Measurements from ENCODE around the gene CCRL2. TPM values are rescaled to one million over a fixed set of nuclear protein-coding genes. Genes with fewer than 3 reads are reported as not detected.
"Not testable (repeated sequence)": the region's sequence is repeated elsewhere in the genome, so short reads cannot be mapped to it uniquely, and the experiment has no call there.

Gene CCRL2
- total RNA-seq, 4 donors from 2014 or later, result 0.59 to 1.4 (median 0.99) TPM

- Histone ChIP-seq H3K27ac (no peak overlapping the region), H3K27me3 (no peaks in the 10 kb centered on the region), H3K4me3 (no peak overlapping the region), H3K4me1 (peaks cover 9% of the 10 kb centered on the region), H3K36me3 (no peaks in the 10 kb centered on the region), H3K9me3 (no peaks in the 10 kb centered on the region)
- TF ChIP-seq, protein P1, sequence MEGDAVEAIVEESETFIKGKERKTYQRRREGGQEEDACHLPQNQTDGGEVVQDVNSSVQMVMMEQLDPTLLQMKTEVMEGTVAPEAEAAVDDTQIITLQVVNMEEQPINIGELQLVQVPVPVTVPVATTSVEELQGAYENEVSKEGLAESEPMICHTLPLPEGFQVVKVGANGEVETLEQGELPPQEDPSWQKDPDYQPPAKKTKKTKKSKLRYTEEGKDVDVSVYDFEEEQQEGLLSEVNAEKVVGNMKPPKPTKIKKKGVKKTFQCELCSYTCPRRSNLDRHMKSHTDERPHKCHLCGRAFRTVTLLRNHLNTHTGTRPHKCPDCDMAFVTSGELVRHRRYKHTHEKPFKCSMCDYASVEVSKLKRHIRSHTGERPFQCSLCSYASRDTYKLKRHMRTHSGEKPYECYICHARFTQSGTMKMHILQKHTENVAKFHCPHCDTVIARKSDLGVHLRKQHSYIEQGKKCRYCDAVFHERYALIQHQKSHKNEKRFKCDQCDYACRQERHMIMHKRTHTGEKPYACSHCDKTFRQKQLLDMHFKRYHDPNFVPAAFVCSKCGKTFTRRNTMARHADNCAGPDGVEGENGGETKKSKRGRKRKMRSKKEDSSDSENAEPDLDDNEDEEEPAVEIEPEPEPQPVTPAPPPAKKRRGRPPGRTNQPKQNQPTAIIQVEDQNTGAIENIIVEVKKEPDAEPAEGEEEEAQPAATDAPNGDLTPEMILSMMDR (IDR thresholded peaks at IDR 0.05), result no peak
- TF ChIP-seq POLR2AphosphoS5 (IDR thresholded peaks at IDR 0.05), result no peak
- TF ChIP-seq POLR2A (IDR thresholded peaks at IDR 0.05), result no peak
- TF ChIP-seq EP300 (IDR thresholded peaks at IDR 0.05), result no peak
- DNase-seq (ENCODE audit: low spot score in 2 of 2), result no peak
- WGBS, result 89% methylated on average over 2 of the region's 2 CpGs
Observed at GRCh38 chr3:46420931-46421330, 13.9 kb downstream of the CCRL2 start.

- peaks cover 9% of the 10 kb centered on the region for H3K4me1 ChIP-seq
- TF ChIP-seq POLR2AphosphoS5 (IDR thresholded peaks at IDR 0.05) (no peak), EP300 (IDR thresholded peaks at IDR 0.05) (no peak), POLR2A (IDR thresholded peaks at IDR 0.05) (no peak)
- TF ChIP-seq, protein P1 (IDR thresholded peaks at IDR 0.05), result no peak
- H3K27ac ChIP-seq, result no peak overlapping the region
- H3K4me3 ChIP-seq, result no peak overlapping the region
- no peaks in the 10 kb centered on the region for H3K9me3 ChIP-seq
- no peaks in the 10 kb centered on the region for H3K36me3 ChIP-seq
- H3K27me3 ChIP-seq, result no peaks in the 10 kb centered on the region
- no peak for DNase-seq (ENCODE audit: low spot score in 2 of 2)
- 69% methylated on average over 4 of the region's 6 CpGs for WGBS
Observed at GRCh38 chr3:46422617-46423016, 15.6 kb downstream of the CCRL2 start.

DNA sequence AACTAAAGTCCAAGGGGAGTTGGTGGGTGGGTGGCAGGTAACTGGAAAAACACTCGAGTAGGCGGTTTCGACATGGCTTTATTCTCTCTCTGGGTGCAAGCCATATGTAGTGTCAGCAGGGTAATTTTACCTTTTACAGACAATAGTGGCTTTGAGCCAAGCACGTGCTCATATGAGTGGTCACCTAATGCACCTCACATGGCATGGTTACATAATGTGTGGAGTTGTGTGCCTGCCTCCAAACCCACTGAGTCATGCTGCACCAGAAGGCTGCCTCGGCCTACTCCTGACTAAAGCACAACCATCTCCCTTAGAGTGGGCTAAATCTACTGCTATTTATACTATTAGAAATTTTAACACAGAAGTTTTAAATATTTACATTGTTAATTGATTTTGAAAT, 16.5 kb downstream of the CCRL2 start:
- H3K4me1 ChIP-seq, result peaks cover 15% of the 10 kb centered on the region
- no peaks in the 10 kb centered on the region for H3K9me3 ChIP-seq
- no peak for DNase-seq (ENCODE audit: low spot score in 2 of 2)
- H3K36me3 ChIP-seq, result no peaks in the 10 kb centered on the region
- no peaks in the 10 kb centered on the region for H3K27me3 ChIP-seq
- H3K4me3 ChIP-seq, result no peak overlapping the region
- WGBS, result 65% methylated on average over 5 of the region's 5 CpGs
- no peak for TF ChIP-seq POLR2A (IDR thresholded peaks at IDR 0.05)
- no peak for TF ChIP-seq POLR2AphosphoS5 (IDR thresholded peaks at IDR 0.05)
- TF ChIP-seq EP300 (IDR thresholded peaks at IDR 0.05), result no peak
- TF ChIP-seq, protein P1 (IDR thresholded peaks at IDR 0.05), result no peak
- H3K27ac ChIP-seq, result no peak overlapping the region

GRCh38 chr3:46426476-46426875, 19.4 kb downstream of the CCRL2 start:
- 63% methylated on average over 4 of the region's 4 CpGs for WGBS
- H3K4me3 ChIP-seq; H3K27ac ChIP-seq; H3K36me3 ChIP-seq; H3K9me3 ChIP-seq; H3K27me3 ChIP-seq; DNase-seq (ENCODE audit: low spot score in 2 of 2): not testable (repeated sequence)
- peaks cover 28% of the 10 kb centered on the region for H3K4me1 ChIP-seq

GRCh38 chr3:46427404-46427803, 20.3 kb downstream of the CCRL2 start:
- not testable (repeated sequence) for H3K36me3 ChIP-seq; H3K27ac ChIP-seq; DNase-seq (ENCODE audit: low spot score in 2 of 2); H3K27me3 ChIP-seq; H3K4me3 ChIP-seq; H3K9me3 ChIP-seq
- 74% methylated on average over 8 of the region's 8 CpGs for WGBS
- peaks cover 28% of the 10 kb centered on the region for H3K4me1 ChIP-seq

DNA sequence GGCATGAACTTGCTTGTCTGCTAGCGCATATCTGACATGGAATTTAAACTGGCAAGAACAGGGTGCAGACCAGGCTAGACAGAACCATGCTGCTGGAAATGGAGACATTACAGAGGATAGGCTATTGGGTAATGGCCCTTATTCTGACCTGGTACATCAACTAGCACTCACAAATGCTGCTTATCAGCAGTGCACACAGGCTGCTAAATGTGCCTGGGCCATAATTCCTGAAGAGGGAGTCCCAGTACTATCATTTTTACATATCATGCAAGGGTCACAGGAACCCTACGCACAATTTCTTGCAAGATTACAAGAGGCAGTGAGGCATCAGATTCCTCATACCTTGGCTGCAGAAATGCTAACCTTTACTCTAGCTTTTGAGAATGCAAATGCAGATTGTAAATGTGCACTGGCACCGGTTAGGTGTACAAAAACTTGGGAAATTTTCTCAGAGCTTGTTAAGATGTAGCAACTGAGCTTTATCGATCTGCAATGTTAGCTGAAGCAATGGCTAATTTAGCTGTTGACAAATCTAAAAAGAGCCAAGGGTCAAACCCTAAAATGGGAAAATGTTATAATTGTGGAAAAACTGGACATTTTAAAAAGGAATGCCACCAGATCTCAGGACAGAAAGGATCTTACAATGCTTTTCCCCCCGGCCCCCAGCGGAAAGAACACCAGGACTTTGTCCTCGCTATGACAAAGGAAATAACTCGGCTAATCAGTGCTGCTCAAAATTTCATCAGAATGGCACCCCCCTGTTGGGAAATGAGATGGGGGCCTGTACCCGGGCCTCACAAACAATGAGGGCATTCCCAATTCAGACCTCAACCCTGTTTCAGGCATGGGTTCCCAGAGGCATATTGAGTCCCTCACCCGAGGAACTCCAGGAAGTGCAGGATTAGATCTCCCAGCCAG, 21.1 kb downstream of the CCRL2 start:
- Histone ChIP-seq H3K4me3 (no peak overlapping the region), H3K27me3 (no peaks in the 10 kb centered on the region), H3K27ac (peak overlapping the region; percentile 71), H3K9me3 (no peaks in the 10 kb centered on the region), H3K36me3 (no peaks in the 10 kb centered on the region), H3K4me1 (peaks cover 24% of the 10 kb centered on the region)
- WGBS, result 79% methylated on average over 10 of the region's 10 CpGs
- TF ChIP-seq, protein P1 (IDR thresholded peaks at IDR 0.05), result no peak
- TF ChIP-seq POLR2A (IDR thresholded peaks at IDR 0.05) (no peak), EP300 (IDR thresholded peaks at IDR 0.05) (no peak), POLR2AphosphoS5 (IDR thresholded peaks at IDR 0.05) (no peak)
- no peak for DNase-seq (ENCODE audit: low spot score in 2 of 2)

Data from suprapubic skin (tissue), 4 donors.